Gastroesophageal sphincter (tissue), 2 donors: ENCODE measurements around the gene MRPS18A.

ENCODE experiments used
- EP300 ChIP-seq: sonication (generic); formaldehyde crosslinking; IDR thresholded peaks from one replicate; pipeline ENCODE4 v1.6.1; 2017; ENCODE audit warnings: antibody characterized with exemption, mild to moderate bottlenecking
- POLR2A ChIP-seq, 2 donors: fragments of 450-650 bp; IDR thresholded peaks; one replicate each; pipeline ENCODE4 v1.6.1; 2017; ENCODE audit warnings: antibody characterized with exemption in 2 of 2, mild to moderate bottlenecking in 2 of 2, moderate library complexity in 1 of 2
- POLR2AphosphoS5 ChIP-seq: sonication (generic); formaldehyde crosslinking; IDR thresholded peaks from one replicate; pipeline ENCODE4 v1.6.1; 2017; ENCODE audit warnings: antibody characterized with exemption

GRCh38 chr6:43699564-43700186, 12.1 kb upstream of the MRPS18A start:
- TF ChIP-seq EP300 (no peak), POLR2AphosphoS5 (no peak), POLR2A (IDR thresholded peaks at IDR 0.05) (no peak)
